Measurements from ENCODE around the gene TRAF1.

TRAF1 gene

GRCh38 chr9:120938851-120939250 lies 12.3 kb upstream of the TRAF1 start:
- no peak for DNase-seq

DNA sequence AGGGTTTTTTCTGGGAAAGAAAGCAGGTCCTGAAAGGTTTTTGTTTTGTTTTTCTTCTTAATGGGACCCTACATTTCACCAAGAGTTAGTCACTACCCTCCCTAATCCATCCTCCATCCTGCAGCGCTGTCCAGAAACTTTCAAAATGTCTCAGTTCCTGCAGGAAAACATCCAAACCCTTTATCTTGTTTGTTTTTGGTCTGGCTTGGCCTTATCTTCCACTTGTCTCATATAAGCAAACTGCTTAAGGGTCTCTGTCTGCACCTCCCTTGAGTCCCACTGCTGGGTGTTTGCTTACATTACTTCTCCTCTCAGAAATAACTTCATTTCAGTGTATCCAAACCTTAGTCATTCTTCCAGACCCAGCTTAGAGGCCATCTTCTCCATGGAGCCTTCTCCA lies 11.0 kb upstream of the TRAF1 start:
- no peak for DNase-seq

DNA sequence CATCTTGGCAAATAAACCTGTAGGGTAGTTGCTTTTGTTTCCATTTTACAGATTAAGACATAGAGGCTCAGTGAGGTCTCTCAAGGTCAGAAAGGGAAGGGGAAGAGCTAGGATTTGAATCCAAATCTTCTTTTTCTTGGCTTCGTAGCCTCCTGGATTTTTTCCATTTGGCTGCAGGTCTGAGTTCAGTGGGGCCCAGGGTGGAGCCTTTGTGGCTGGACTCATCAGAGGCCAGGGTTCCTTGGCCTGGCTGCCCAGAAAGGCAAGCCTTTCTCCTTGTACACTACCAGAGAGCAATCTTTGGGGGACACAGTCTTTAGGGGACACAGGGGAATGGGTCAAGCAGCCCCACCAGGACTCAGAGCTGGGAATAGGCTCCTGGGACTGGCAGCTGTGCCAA lies 10.5 kb upstream of the TRAF1 start:
- no peak for DNase-seq

- DNase-seq = no peak
These were observed 10.1 kb upstream of the TRAF1 start for GRCh38 chr9:120936764-120937122.

DNA sequence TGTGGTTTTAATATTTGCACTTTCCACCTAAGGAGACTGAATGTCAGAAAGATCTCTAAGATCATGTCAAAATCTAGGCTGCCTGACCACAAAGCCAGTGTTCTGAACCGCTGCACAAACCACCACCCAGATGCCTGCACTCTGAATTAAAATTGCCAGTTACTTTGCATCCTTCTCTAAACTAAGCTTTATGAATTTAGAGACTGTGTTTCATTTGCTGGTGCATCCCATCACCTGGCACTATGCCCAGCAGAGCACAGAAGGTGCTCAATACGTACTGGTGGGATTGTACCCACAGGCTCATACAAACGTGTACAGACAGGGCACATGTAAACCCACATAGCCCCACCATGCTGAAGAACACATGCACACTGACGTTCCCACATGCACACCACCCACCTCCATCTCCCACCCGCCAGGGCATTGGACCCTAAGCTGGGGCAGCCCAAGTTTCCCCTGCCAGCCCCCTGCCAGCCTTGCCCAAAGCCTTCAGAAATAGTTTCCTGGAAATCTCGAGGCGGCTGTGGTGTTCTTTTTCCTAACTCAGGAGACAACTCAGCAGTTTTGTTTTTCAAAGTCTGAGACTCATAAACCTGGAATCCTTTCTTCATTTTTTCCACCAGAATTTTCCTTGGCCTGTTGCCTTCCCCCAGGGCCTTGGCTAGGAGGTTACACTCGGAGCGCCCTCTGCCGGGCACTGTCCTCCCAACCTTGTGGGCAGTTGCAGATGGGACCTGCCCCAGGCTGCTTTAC lies 9.6 kb upstream of the TRAF1 start:
- DNase-seq = peak; percentile 74 to 86 (median 82)

GRCh38 chr9:120935383-120935857 lies 8.8 kb upstream of the TRAF1 start:
- peak; percentile 58 to 90 (median 70) for DNase-seq

DNA sequence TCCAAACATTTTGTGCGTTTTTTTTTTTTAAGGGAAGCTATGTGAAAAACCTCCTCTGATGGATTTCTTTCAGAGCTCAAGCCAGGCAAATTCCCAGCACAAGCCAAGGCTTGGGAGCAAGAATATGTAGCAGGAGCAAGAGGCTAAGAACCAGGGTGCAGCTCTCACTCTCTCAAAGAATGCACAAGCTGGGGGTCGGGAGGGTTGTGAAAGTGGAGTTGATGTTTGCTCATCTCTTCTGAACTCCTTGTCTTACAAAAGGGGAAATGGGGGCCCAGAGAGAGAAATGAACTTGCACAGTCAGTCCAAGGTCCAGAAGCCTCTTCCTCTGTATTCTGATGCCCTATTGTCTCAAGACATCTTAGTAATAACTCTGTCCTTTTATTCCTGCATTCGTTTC lies 7.7 kb upstream of the TRAF1 start:
- no peak for DNase-seq

- no peak for DNase-seq
These were observed 6.9 kb upstream of the TRAF1 start for GRCh38 chr9:120933310-120934055.

DNA sequence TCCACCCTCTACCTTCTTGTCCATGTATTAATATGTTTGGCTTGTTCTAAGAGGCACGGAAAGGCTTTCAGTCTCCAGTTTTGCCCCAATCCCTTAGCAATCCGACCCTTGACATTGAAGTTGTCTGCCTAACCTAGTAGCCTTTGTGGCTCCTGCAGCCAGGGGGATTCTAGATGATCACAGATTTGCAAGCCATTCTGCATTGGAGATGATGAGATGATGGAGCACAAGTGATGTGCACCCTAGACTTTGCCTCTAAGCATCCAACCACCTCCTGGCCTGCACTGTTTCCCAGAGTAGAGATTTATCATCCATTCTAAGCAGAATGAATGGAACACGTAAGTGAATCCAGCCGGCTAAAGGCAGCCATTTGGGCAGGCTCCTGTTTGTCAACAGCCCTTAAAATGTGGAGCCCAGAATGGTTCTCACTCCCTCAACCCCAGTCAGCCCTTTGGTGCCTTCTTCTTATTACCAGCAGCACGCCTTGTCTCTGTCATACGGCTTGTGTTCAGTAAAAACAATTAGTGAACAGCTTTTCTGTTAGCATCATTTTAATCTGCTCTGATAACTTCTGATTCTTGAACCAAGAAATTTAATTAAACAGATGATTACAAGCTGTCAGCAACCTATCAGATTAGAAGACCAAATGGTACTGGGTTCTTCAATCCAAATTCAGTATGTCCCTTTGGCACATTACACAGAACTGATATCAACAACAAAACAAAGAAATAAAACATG lies 5.7 kb upstream of the TRAF1 start:
- DNase-seq = no peak

DNA sequence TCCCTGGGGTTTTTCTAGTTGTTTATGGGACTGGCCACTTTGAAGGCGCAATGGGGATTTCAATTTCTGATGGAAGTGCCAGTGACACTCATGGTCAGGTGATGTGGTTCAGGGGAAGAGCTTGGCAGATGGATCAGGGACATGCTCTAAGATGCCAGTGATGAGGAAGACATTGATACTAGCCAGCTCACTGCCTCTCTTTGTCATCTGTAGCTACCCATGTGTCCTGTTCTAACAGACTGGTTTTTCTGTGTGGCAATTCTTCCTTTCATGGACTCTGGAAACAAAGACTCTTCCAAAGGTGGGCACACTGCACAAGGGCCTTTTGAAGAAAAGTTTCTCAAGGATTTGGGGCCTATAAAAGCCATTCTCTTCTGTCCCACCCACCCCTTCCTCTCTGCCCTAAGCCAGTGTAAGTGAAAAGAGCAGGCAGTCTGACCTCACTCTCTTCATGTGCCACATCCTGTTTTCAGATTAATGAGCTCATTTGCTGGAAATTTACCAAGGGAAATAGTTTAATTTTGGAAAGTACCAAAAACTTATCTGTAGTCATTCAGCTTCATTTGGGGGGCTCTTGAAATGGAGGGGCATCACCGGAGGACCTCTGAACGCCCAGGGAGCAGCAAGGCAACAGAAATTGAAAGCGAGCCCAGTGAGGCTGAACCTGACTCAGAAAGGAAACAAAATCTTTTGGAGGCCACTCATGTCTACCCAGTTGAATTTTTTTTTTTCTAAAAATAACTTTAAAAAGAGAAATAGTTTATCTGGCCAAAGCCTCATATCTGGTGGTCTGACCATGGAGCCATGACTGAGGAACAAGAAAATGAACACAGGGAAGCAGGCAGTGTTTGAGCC lies 4.9 kb upstream of the TRAF1 start:
- DNase-seq = no peak

- DNase-seq = no peak
These were observed 2.7 kb upstream of the TRAF1 start for GRCh38 chr9:120929229-120929791.

- peak; percentile 18 to 82 (median 75) for DNase-seq
These were observed 2.1 kb upstream of the TRAF1 start for GRCh38 chr9:120928483-120929228.

DNA sequence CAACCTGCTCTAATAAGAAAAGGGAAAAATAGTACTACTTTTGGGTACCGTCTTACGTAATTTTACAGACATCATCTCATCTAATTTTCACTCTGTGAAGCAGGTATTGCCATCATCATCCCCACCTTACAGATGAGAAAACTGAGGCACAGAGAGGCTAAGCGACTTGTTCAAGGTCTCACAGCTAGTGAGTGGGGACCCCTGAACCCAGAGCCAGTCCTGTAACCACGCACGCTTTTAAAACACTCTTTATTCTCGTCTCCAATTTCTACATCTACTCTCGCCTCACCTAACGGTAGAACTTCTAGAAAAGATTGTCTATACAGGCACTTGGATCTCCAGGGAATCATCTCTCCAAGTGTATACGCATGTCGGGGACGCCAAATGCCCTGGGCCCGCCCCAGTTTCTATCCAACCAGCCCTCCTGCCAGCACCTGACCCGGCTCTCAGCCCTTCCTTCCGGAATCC lies 1.5 kb upstream of the TRAF1 start:
- DNase-seq = no peak

DNA sequence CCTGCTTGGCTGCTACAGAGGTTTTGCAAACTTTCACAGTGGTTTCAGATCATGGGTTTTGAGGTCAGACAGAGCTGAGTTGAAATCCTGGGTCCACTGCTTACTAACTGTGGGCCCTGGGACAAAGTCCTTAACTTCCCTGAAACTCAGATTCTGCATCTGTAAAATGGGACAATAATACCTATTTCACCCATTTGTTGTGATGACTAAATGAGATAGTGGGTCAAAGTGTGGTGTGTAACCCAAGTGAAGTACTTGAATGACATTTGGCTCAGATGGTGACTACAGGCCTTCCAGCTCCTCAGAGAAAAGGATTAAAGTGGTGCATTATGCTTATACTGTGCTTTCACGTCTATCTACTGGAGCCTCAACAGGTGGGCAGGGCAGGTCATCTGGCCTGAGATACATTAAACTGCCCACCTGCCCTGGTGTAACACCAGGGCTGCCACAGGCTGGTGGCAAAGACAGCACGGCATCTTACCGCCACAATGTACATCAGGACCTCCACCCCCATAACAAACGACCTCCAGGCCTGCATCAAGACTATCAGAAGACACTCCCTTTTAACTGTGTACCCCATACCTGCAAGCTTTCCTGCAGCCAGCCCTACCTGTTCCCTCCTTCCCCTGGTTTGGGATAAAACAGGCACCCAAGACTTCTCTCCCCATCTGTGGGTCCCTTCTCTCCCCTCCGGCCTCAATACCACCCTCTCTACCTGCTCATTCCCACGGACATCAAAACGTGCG lies 846 bp upstream of the TRAF1 start:
- no peak for DNase-seq

- no peak for DNase-seq
These were observed 830 bp downstream of the TRAF1 start for GRCh38 chr9:120925535-120926396.

DNA sequence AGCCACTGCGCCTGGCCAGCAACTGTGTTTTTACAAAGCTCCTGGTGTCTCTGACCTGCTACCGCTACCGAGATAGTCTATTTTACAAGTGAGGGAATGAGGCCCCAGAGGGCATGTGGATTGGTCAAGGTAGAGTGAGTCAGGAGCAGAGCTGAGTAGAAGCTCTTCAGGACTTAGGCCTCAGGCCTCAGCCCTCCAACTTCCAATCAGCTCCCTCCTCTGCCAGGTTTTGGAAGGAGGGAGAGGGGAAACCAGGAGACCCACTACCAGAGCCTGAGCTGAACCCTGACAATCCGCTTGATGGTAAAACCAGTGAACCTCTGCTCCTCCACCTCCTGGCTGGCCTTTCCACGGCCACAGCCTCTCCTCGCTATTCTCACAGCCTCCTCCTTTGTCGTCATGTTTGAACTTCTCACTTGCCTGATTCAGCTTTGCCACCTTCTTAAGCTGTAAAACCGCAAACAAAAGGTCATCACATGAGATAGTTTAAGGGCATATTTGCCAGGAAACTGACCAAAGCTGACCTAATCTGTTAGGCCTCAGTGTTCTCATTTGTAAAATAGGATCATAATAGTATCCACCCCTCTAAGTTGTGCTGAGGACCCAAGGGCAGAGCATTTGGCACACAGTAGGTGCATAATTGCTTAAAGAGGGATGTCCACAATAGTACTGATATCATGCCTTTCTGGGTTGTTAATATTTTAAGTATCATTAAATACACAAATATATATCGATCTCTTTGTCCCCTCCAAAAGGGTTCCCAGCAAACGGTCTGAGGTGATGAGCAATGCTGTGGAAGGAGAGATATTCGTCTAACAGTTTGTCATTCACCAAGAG lies 1.7 kb downstream of the TRAF1 start:
- DNase-seq = no peak

DNA sequence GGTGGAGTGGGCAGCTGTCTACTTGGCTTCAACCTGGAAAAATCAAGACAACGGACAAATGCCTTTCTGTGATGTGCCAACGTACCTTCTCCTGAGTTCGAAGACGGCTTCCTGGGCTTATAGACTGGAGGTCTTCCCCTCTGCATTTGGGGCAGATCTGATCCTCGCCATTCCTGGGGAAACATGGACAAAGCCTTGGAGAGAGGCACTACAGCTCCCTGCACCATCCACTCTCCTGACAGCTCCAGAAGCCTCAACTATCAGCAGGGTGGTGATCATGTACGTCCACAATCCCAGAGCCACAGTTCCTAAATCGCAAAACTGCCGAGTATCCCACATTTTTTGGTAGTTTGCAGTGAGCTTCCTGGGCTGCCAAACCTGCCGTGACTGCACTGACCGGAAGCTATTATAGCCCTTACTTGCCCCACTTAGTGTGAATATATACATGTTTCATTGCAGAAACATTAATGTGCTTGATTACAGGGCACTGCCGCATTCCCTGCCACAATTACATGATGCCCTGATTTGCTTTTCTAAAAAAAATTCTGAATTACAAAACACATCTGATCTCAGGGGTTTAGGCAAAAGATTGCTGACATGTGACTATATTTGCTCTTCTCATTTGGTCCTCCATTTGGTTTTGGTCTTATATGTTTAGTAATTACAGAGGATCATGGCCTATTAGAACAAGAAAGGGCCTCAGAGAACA lies 2.8 kb downstream of the TRAF1 start:
- DNase-seq = no peak
